Measurements from ENCODE around the gene AKAIN1.

The AKAIN1 gene

GRCh38 chr18:5173646-5174045 is 23.4 kb downstream of the AKAIN1 start:
- no peaks in the 10 kb centered on the region for H3F3A ChIP-seq (ENCODE audit: insufficient read depth)
- TF ChIP-seq EZH2phosphoT487 (conservative IDR thresholded peaks at IDR 0.05; ENCODE audit: low read length) = no peak
- TF ChIP-seq, protein P1, sequence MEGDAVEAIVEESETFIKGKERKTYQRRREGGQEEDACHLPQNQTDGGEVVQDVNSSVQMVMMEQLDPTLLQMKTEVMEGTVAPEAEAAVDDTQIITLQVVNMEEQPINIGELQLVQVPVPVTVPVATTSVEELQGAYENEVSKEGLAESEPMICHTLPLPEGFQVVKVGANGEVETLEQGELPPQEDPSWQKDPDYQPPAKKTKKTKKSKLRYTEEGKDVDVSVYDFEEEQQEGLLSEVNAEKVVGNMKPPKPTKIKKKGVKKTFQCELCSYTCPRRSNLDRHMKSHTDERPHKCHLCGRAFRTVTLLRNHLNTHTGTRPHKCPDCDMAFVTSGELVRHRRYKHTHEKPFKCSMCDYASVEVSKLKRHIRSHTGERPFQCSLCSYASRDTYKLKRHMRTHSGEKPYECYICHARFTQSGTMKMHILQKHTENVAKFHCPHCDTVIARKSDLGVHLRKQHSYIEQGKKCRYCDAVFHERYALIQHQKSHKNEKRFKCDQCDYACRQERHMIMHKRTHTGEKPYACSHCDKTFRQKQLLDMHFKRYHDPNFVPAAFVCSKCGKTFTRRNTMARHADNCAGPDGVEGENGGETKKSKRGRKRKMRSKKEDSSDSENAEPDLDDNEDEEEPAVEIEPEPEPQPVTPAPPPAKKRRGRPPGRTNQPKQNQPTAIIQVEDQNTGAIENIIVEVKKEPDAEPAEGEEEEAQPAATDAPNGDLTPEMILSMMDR (IDR thresholded peaks at IDR 0.05; ENCODE audit: insufficient read depth, low read length, poor library complexity, severe bottlenecking) = no peak

DNA sequence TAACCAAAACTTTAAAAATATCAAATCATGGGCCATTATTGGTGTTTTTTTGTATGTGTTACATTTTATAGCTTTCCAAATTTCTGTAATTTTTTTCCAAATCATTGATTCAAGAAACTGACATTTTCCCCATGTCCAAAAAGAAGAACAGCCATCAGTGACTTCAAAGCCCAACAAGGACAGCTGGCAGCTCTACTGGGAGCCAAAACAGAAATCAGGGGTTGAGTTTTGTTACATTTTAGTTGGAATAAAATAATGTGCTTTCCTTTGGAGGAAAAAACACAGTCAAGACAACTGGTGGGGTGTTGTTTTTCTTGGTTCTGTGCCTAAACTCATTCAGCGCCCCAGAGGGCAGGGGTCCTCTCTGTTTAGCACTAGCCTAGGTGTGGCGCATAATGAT is 23.8 kb downstream of the AKAIN1 start:
- Histone ChIP-seq H3K27me3 (ENCODE audit: low read length) (no peaks in the 10 kb centered on the region), H3K4me2 (ENCODE audit: low read depth, low read length, poor library complexity, severe bottlenecking) (no peak overlapping the region), H3F3A (ENCODE audit: insufficient read depth) (no peaks in the 10 kb centered on the region), H2AFZ (ENCODE audit: low read depth, low read length, severe bottlenecking) (no peak overlapping the region), H3K9ac (ENCODE audit: low read length) (no peak overlapping the region), H3K27ac (ENCODE audit: low read depth, low read length) (no peak overlapping the region), H3K79me2 (ENCODE audit: insufficient read depth, low read length) (no peaks in the 10 kb centered on the region), H3K9me3 (ENCODE audit: insufficient read depth, low read length) (no peaks in the 10 kb centered on the region), H3K4me3 (ENCODE audit: insufficient read depth, low read length, poor library complexity, severe bottlenecking) (no peak overlapping the region), H3K9me2 (replicated peaks; ENCODE audit: insufficient read depth, low read length) (no peaks in the 10 kb centered on the region), H3K36me3 (ENCODE audit: low read length) (no peaks in the 10 kb centered on the region), H4K20me1 (ENCODE audit: low read depth, low read length) (no peaks in the 10 kb centered on the region)
- TF ChIP-seq, protein P1 (IDR thresholded peaks at IDR 0.05; ENCODE audit: insufficient read depth, low read length, poor library complexity, severe bottlenecking) = no peak
- TF ChIP-seq EZH2phosphoT487 (conservative IDR thresholded peaks at IDR 0.05; ENCODE audit: low read length) = no peak

More at GRCh38 chr18:5173646-5174045, 23.4 kb downstream of the AKAIN1 start:
- no peak overlapping the region for H3K4me3 ChIP-seq (ENCODE audit: insufficient read depth, low read length, poor library complexity, severe bottlenecking)
- no peaks in the 10 kb centered on the region for H3K79me2 ChIP-seq (ENCODE audit: insufficient read depth, low read length)
- H3K9me3 ChIP-seq (ENCODE audit: insufficient read depth, low read length) = no peaks in the 10 kb centered on the region
- H3K9me2 ChIP-seq (replicated peaks; ENCODE audit: insufficient read depth, low read length) = no peaks in the 10 kb centered on the region
- H3K27ac ChIP-seq (ENCODE audit: low read depth, low read length) = no peak overlapping the region
- H3K27me3 ChIP-seq (ENCODE audit: low read length) = no peaks in the 10 kb centered on the region
- no peak overlapping the region for H3K9ac ChIP-seq (ENCODE audit: low read length)
- no peaks in the 10 kb centered on the region for H4K20me1 ChIP-seq (ENCODE audit: low read depth, low read length)
- no peak overlapping the region for H2AFZ ChIP-seq (ENCODE audit: low read depth, low read length, severe bottlenecking)
- H3K4me2 ChIP-seq (ENCODE audit: low read depth, low read length, poor library complexity, severe bottlenecking) = no peak overlapping the region
- no peaks in the 10 kb centered on the region for H3K36me3 ChIP-seq (ENCODE audit: low read length)

DNA sequence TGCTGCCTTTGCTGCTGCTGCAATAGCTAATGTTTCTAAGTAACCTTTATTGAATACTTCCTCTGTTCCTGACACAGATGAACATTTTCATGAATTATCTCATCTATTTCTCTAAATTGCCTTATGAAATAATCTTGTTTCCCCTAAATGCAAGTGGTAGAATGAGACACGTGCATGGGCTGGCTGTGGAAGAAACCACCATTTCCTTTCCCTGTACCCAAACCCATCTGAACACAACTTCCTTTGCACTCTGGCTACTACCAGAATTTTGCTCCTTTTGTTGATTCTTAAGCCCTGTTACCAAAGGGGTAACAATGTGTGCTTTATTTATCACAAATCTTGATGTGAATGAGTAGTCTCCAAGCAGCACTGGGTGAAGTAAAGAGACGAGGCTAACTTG is 29.2 kb downstream of the AKAIN1 start:
- peak overlapping the region; percentile 71 for H2AFZ ChIP-seq (ENCODE audit: low read depth, low read length, severe bottlenecking)
- H3K36me3 ChIP-seq (ENCODE audit: low read length) = no peaks in the 10 kb centered on the region
- H3K9ac ChIP-seq (ENCODE audit: low read length) = no peak overlapping the region
- no peak overlapping the region for H3K27ac ChIP-seq (ENCODE audit: low read depth, low read length)
- TF ChIP-seq EZH2phosphoT487 (conservative IDR thresholded peaks at IDR 0.05; ENCODE audit: low read length) = no peak
- TF ChIP-seq, protein P1 (IDR thresholded peaks at IDR 0.05; ENCODE audit: insufficient read depth, low read length, poor library complexity, severe bottlenecking) = no peak
- no peak overlapping the region for H3K4me3 ChIP-seq (ENCODE audit: insufficient read depth, low read length, poor library complexity, severe bottlenecking)
- no peaks in the 10 kb centered on the region for H3K79me2 ChIP-seq (ENCODE audit: insufficient read depth, low read length)
- H3K9me2 ChIP-seq (replicated peaks; ENCODE audit: insufficient read depth, low read length) = no peaks in the 10 kb centered on the region
- no peaks in the 10 kb centered on the region for H3K27me3 ChIP-seq (ENCODE audit: low read length)
- H3K4me2 ChIP-seq (ENCODE audit: low read depth, low read length, poor library complexity, severe bottlenecking) = no peak overlapping the region
- no peaks in the 10 kb centered on the region for H3F3A ChIP-seq (ENCODE audit: insufficient read depth)
- no peaks in the 10 kb centered on the region for H3K9me3 ChIP-seq (ENCODE audit: insufficient read depth, low read length)
- H4K20me1 ChIP-seq (ENCODE audit: low read depth, low read length) = no peaks in the 10 kb centered on the region

Measured in SU-DHL-6 (cell line).